HG03521 (cell line): Measurements from ENCODE around the gene MZT2B.
"Not testable (repeated sequence)": the region's sequence is repeated elsewhere in the genome, so short reads cannot be mapped to it uniquely, and the experiment has no call there.

Experiments
- ATAC-seq: cut with Tn5 transposase; IDR thresholded peaks from one replicate; pipeline ENCODE4 v1.9.1; 2021; ENCODE audit warnings: mild to moderate bottlenecking, moderate library complexity; ENCODE audit not compliant: unreplicated experiment

MZT2B gene

GRCh38 chr2:130152136-130152815 is 29.8 kb upstream of the MZT2B start:
- ATAC-seq = not testable (repeated sequence)

- no peak for ATAC-seq
These were observed 29.1 kb upstream of the MZT2B start for GRCh38 chr2:130152816-130153595.

GRCh38 chr2:130153721-130154422 is 28.2 kb upstream of the MZT2B start:
- not testable (repeated sequence) for ATAC-seq

GRCh38 chr2:130154423-130154770 is 27.7 kb upstream of the MZT2B start:
- ATAC-seq = not testable (repeated sequence)

- no peak for ATAC-seq
These were observed 27.0 kb upstream of the MZT2B start for GRCh38 chr2:130154773-130155765.

- ATAC-seq = not testable (repeated sequence)
These were observed 26.0 kb upstream of the MZT2B start for GRCh38 chr2:130155956-130156623.

GRCh38 chr2:130156624-130157004 is 25.4 kb upstream of the MZT2B start:
- no peak for ATAC-seq

GRCh38 chr2:130157354-130157753 is 24.7 kb upstream of the MZT2B start:
- ATAC-seq = peak; percentile 31

GRCh38 chr2:130157825-130158514 is 24.1 kb upstream of the MZT2B start:
- peak; percentile 78 for ATAC-seq

- ATAC-seq = no peak
These were observed 23.4 kb upstream of the MZT2B start for GRCh38 chr2:130158631-130159030.

- not testable (repeated sequence) for ATAC-seq
These were observed 22.7 kb upstream of the MZT2B start for GRCh38 chr2:130159376-130159775.

- ATAC-seq = no peak
These were observed 21.9 kb upstream of the MZT2B start for GRCh38 chr2:130160131-130160530.

GRCh38 chr2:130160838-130161705 is 21.0 kb upstream of the MZT2B start:
- not testable (repeated sequence) for ATAC-seq

GRCh38 chr2:130162486-130162885 is 19.6 kb upstream of the MZT2B start:
- ATAC-seq = not testable (repeated sequence)

- ATAC-seq = no peak
These were observed 19.1 kb upstream of the MZT2B start for GRCh38 chr2:130162968-130163367.

- no peak for ATAC-seq
These were observed 16.6 kb upstream of the MZT2B start for GRCh38 chr2:130165293-130166016.

- not testable (repeated sequence) for ATAC-seq
These were observed 15.5 kb upstream of the MZT2B start for GRCh38 chr2:130166611-130167010.

- ATAC-seq = not testable (repeated sequence)
These were observed 12.9 kb upstream of the MZT2B start for GRCh38 chr2:130169163-130169562.
